Measurements from ENCODE around the gene IFI27.

IFI27 gene

DNA sequence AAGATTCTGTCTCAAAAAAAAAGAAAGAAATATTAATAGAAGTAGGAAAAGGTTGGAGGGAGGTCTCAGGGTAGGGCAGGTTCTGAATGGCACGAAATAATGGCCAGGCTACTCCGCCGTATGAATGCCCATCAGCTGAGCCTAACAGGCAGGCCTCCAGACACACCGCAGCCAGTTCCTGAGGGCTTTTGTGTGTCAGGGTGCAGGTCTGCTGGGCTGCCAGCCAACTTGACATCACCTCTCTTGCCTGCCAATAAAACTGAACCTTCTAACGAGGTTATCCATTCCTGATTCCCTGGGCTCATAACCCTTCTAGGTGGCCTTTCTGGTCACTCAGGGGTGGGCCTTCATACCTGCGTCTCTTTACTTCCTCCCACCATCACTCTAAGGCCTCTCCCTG is 3.0 kb downstream of the IFI27 start:
- DNase-seq (ENCODE audit: insufficient read length, low spot score), result no peak
- FAIRE-seq, result no peak

DNA sequence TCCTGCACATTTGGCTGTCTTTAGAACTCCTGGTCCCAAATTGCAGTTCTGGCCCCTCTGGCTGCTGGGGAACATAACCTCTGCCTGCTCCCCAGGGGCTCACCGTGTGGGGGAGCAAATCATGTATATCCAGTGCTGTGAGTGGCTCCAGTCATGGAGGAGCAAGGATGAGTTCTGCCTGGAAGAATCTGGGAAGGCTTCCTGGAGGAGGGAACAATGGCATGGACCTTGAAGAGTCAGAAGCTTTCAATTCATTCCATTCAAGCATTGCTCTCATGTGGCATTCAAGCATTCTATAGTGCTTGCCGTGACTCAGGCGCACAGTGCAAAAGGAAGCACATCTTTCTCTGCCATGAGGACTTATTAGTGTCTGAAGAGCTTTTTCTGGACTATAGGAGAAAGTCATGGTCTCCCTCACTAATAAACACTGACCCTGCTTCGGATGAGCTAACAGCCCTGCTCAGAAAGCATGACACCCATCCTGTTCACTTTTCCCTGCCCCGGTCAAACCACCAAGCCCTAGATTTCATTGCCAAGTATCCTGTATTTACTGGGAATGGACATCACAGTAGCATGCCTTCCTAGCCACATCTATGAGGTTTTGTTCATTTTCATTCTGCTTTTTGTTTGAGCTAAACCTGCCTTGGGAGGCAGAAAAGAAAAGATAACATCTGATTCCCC is 3.5 kb downstream of the IFI27 start:
- no peak for FAIRE-seq
- TF ChIP-seq POLR2A (IDR thresholded peaks at IDR 0.05; ENCODE audit: low read depth, low read length), result no peak
- no peak for DNase-seq (ENCODE audit: insufficient read length, low spot score)

More for the DNA sequence above, 3.0 kb downstream of the IFI27 start:
- no peak for TF ChIP-seq POLR2A (IDR thresholded peaks at IDR 0.05; ENCODE audit: low read depth, low read length)

DNA sequence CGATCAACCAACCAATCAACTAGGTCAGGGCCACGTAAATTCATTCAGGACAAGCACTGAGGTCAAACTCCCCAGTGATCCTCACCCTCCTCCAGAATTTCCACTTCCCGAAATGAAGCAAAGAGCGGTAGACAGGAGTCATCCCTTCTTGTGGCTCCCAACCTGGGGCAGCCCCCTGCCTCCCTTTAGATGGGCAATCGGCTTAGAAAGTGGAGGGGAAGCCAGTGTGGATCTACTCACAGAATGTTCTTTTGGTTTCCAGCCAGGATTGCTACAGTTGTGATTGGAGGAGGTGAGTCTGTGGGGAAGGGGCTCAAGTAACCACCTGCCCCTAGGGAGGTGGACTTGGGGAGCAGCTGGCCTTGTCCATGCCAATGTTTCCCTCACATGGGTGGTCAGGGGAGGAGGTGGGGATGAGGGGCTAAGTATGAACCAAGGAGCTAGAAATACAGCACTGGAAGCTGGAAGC is 4.1 kb downstream of the IFI27 start:
- no peak for TF ChIP-seq POLR2A (IDR thresholded peaks at IDR 0.05; ENCODE audit: low read depth, low read length)
- DNase-seq (ENCODE audit: insufficient read length, low spot score) (no peak), FAIRE-seq (no peak)

DNA sequence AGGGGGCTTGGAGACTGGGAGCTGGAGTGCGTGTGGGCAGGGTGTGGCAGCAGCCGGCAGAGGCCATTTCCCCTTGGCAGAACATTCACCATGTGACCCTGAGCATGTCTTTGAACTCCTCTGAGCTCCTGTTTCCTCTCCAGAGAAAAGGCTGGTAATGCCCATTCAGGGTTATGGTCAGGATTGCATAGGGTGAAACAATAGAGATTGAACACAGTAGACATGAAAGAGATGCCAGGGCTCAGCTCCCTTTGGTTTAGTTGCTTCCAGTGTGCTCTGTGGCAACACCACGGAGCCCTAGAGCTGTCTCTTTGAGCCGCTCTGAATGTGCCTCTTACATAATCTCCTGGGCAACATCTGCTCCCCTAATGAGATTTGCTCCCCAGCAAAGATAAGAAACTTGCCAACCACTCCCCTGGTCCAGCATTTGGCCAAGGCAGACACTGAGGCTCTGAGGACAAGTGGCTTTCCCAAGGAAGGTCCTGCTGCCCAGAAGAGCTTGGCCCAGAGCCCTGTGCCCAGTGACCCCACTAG is 4.6 kb downstream of the IFI27 start:
- FAIRE-seq (no peak), DNase-seq (ENCODE audit: insufficient read length, low spot score) (no peak)
- no peak for TF ChIP-seq POLR2A (IDR thresholded peaks at IDR 0.05; ENCODE audit: low read depth, low read length)

DNA sequence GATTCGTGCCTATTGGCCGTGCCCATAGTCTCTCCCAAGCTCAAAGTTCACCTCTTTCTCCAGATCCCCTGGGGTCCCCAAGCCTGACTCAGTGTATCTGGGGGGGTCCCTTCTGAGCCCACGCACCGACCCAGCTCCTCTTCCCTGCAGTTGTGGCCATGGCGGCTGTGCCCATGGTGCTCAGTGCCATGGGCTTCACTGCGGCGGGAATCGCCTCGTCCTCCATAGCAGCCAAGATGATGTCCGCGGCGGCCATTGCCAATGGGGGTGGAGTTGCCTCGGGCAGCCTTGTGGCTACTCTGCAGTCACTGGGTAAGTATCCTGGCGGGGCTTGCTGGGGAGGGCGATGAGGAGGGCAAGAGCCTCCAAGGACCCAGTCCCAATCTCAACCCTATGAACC is 5.1 kb downstream of the IFI27 start:
- FAIRE-seq, result no peak
- TF ChIP-seq POLR2A (IDR thresholded peaks at IDR 0.05; ENCODE audit: low read depth, low read length), result no peak
- DNase-seq (ENCODE audit: insufficient read length, low spot score), result no peak

DNA sequence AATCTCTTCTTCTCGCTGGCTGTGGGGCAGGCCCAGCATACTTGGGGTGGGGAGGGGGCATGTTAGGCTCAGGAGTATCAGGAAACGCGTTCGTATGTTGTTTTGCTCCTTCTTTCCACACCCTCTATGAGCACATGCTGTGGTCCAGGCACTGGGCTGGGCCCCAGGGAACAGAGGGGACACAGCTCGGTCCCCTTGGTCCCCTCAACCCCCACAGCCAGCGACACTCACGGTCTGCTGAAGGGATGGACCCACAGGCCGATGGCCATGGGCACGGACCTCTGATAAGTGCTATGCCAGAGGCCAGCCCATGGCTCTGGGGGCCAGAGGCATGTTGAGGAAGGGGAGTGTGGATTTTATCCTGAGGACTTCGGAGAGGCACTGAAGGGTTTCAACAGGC is 6.2 kb downstream of the IFI27 start:
- FAIRE-seq (no peak), DNase-seq (ENCODE audit: insufficient read length, low spot score) (no peak)
- no peak for TF ChIP-seq POLR2A (IDR thresholded peaks at IDR 0.05; ENCODE audit: low read depth, low read length)

DNA sequence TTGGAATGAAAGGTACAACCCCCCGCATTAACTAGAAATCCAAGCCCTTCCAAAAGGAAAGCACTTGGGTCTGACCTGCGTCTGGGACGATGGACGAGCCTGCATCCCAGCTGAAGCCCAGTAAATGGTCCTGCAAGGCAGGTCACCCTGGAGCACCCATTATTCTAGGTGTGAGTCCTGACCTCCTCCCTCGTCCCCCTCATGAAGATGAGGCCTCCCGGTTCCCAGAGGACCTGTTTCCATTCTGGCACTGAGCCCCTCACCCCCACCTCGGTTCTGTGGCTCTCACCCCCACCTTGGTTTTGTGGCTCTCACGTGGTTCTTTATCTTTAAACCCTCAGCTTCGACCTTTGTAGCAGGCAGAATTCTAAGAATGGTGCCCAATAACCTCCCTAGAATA is 7.3 kb downstream of the IFI27 start:
- DNase-seq (ENCODE audit: insufficient read length, low spot score), result no peak

DNA sequence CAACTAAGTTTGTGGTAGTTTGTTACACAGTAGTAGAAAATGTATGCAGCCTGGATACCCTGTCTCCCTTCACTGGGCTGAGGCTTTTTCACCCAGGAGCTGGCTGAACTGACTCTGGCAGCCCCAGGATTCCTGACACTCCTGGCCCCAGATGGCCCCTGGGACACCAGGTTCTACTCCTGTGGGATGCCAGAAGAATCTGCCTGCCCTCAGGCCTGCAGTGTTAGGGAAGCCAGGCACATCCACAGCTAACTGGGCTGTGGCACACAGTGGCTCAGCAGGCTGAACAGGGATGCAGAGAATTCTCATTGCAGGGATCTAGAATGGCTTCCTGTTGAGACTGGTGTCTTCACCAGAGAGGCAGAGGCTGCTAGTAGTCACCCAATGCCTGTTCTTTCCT is 8.5 kb downstream of the IFI27 start:
- DNase-seq (ENCODE audit: insufficient read length, low spot score) (no peak), FAIRE-seq (no peak)
- no peak for TF ChIP-seq POLR2A (IDR thresholded peaks at IDR 0.05; ENCODE audit: low read depth, low read length)

More for the DNA sequence above, 7.3 kb downstream of the IFI27 start:
- FAIRE-seq, result no peak
- no peak for TF ChIP-seq POLR2A (IDR thresholded peaks at IDR 0.05; ENCODE audit: low read depth, low read length)

DNA sequence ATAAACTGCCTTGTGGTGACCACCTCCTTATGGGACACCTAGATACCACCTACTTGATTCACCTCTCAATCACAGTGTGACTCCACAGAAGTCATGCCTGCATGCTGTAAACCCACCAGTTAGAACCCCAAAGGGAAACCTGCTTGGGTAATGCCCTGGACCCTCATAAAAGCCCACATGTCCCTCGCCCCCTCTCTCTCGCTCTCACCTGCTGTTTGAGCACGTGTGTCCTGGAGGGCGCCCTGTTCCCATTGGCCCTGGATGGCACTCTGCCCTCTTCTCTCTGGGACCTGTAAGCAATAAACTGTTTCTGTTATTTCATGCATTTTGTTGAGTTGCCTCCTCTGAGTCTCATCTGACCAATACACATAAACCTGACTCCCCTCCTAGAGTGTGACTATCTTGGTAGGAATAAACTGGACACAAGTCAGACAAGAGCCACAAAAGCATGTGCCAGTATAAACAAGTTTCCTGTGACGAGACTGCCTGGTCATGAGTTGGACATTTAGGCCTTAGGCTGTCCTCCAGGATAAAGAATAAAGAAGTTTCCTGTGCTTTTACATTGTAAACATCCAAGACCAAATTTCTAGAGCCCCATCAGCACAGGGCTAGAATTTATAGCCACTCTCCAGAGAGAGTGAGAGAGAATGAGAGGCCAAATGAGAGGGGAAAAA is 10.3 kb downstream of the IFI27 start:
- DNase-seq (ENCODE audit: insufficient read length, low spot score) (no peak), FAIRE-seq (no peak)
- no peak for TF ChIP-seq POLR2A (IDR thresholded peaks at IDR 0.05; ENCODE audit: low read depth, low read length)

DNA sequence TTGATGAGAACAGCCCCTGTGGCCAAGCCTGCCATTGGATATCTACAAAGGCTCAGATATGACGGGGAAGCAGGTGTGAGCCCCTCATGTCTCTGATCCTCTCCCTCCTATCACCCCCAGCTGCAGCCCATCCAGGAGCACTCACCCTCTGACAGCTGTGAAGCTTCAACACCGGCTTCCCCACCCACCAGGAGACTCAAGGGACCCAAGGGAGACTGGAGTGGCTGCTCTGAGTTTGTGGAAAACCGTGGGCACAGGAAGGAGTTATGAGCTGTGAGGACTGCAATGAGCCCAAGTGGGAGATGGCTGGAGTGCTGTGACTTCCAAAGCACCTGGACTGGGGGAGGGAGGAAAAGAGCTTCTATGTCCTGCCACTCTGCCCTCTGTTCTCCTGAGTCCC is 10.9 kb downstream of the IFI27 start:
- no peak for TF ChIP-seq POLR2A (IDR thresholded peaks at IDR 0.05; ENCODE audit: low read depth, low read length)
- DNase-seq (ENCODE audit: insufficient read length, low spot score), result no peak
- FAIRE-seq, result no peak

DNA sequence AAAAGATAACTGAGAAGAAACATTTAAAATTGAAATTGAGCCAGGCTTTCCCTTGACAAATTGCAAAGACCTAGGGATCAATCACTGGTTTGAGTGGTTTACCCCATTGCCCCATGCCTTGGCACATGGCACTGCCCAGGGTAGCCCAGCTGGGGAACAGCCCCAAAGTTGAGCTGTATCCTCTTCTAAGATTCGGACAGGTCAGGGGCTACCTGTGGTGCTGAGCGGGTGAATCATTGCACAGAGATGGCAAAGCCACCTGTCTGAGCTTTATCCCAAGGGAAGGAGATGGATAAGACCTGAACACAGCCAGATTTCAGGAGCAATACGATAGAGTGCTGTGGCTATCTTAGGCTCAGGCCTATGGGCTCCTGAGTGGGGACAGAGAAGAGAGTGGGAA is 11.9 kb downstream of the IFI27 start:
- FAIRE-seq, result no peak
- no peak for DNase-seq (ENCODE audit: insufficient read length, low spot score)

DNA sequence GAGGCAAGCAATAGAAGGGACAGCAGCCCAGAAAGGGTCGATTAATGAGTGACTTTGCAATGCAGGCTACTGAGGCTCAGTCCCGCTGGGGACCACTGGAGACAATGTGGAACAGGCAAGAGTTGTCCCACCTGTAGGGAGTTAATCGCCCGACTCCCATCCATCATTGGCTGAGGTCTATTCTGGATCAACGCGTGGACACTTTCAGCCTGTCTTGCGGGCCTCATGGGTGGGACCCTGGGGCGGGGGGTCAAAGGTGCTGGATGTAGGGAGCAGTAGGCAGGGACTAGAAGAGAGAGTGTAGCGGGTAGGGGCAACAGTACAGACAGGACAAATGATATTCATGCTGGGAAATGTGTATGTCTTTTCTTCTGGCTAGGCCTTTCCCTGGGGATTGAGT is 12.8 kb downstream of the IFI27 start:
- TF ChIP-seq POLR2A (IDR thresholded peaks at IDR 0.05; ENCODE audit: low read depth, low read length), result no peak
- no peak for FAIRE-seq

More for the DNA sequence above, 11.9 kb downstream of the IFI27 start:
- TF ChIP-seq POLR2A (IDR thresholded peaks at IDR 0.05; ENCODE audit: low read depth, low read length), result no peak

DNA sequence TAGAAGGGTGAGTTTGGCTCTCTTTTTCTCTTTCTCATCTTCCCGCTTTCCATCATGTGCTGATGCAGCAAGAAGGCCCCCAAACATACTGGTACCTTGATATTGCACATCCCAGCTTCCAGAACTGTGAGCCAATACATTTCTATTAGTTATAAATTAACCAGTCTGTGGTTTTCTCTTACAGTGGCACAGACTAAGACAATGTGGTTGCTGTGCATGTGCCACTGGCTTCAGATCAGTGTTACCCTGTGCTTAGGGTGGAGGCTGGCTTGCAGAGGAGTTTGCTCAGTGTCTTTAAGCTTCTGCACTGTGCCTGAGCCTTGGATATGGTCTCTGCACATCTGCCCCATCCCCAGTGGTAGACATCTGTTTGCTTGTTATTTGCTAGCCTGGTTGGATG is 13.3 kb downstream of the IFI27 start:
- FAIRE-seq, result no peak
- TF ChIP-seq POLR2A (IDR thresholded peaks at IDR 0.05; ENCODE audit: low read depth, low read length), result no peak

More for the DNA sequence above, 12.8 kb downstream of the IFI27 start:
- no peak for DNase-seq (ENCODE audit: insufficient read length, low spot score)

DNA sequence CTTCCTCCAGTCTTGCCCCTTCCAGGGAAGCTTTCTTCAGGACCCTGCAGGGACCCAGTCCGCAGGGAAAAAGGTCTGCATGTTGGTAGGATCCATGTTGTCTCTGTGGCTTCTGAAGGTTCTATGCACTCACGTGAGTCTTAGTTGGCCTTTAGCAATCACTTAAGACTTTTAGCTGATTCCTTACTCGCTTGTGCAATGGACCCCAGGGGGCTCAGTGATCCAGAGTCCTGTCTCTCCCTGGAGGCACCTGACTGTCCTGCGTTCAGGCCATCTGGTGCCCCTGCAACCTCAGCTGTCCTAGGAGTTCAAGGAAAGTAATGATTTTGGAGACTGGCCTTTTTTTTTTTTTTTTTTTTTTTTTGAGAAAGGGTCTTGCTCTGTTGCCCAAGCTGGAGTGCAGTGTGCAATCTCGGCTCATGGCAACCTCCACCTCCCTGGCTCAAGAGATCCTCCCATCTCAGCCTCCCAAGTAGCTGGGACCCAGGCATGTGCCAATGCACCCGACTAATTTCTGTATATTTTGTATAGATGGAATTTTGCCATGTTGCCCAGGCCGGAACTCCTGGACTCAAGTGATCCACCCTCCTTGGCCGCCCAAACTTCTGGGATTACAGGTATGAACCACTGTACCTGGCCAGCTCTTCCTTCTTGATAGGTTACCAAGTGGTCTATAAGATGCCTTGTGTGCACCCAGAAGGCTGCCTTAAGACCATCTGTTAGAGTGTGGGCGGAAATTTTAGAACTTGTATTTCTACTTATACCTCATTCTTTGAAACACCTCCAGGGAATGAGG is 14.2 kb downstream of the IFI27 start:
- no peak for FAIRE-seq

More for the DNA sequence above, 13.3 kb downstream of the IFI27 start:
- no peak for DNase-seq (ENCODE audit: insufficient read length, low spot score)

More for the DNA sequence above, 14.2 kb downstream of the IFI27 start:
- no peak for DNase-seq (ENCODE audit: insufficient read length, low spot score)
- no peak for TF ChIP-seq POLR2A (IDR thresholded peaks at IDR 0.05; ENCODE audit: low read depth, low read length)
